Measurements from ENCODE around the gene CENPC. TPM values are rescaled to one million over a fixed set of nuclear protein-coding genes. Genes with fewer than 3 reads are reported as not detected.
A peak's percentile ranks its signal among the peaks of the same experiment; 100 is the strongest.
"Not testable (repeated sequence)": the region's sequence is repeated elsewhere in the genome, so short reads cannot be mapped to it uniquely, and the experiment has no call there.

Gene CENPC
- total RNA-seq, 1 experiment from 2014 or later: 36.4 TPM

GRCh38 chr4:67466751-67467150 is 78.6 kb downstream of the CENPC start:
- H3K4me3 ChIP-seq: no peak overlapping the region
- H3K9me3 ChIP-seq (replicated peaks): no peaks in the 10 kb centered on the region
- H3K27ac ChIP-seq: no peak overlapping the region
- no peaks in the 10 kb centered on the region for H3K4me1 ChIP-seq
- H3K36me3 ChIP-seq: peaks cover 8% of the 10 kb centered on the region; the same call in 1 of the 2 replicates
- no peak for DNase-seq
- no peaks in the 10 kb centered on the region for H3K27me3 ChIP-seq

- Histone ChIP-seq H3K27ac (no peak overlapping the region), H3K27me3 (no peaks in the 10 kb centered on the region), H3K4me3 (no peak overlapping the region), H3K9me3 (replicated peaks) (no peaks in the 10 kb centered on the region), H3K4me1 (no peaks in the 10 kb centered on the region), H3K36me3 (peaks cover 5% of the 10 kb centered on the region; the same call in 1 of the 2 replicates)
- DNase-seq: no peak
Observed at GRCh38 chr4:67465763-67466052, 79.6 kb downstream of the CENPC start.

- no peaks in the 10 kb centered on the region for H3K4me1 ChIP-seq
- H3K27me3 ChIP-seq: no peaks in the 10 kb centered on the region
- peaks cover 3% of the 10 kb centered on the region; the same call in 1 of the 2 replicates for H3K36me3 ChIP-seq
- no peaks in the 10 kb centered on the region for H3K9me3 ChIP-seq (replicated peaks)
- no peak overlapping the region for H3K4me3 ChIP-seq
- no peak overlapping the region for H3K27ac ChIP-seq
- peak in 1 of 2 experiments; percentile 16 for DNase-seq
Observed at GRCh38 chr4:67465032-67465762, 80.1 kb downstream of the CENPC start.

GRCh38 chr4:67460574-67460973 is 84.7 kb downstream of the CENPC start:
- H3K4me3 ChIP-seq: no peak overlapping the region
- no peak for DNase-seq
- H3K9me3 ChIP-seq (replicated peaks): 0 out of 2 replicates have a peak, but pooled peaks cover 3% of the 10 kb centered on the region
- no peak overlapping the region for H3K27ac ChIP-seq
- no peaks in the 10 kb centered on the region for H3K4me1 ChIP-seq
- H3K27me3 ChIP-seq: no peaks in the 10 kb centered on the region
- H3K36me3 ChIP-seq: no peaks in the 10 kb centered on the region

GRCh38 chr4:67459164-67459563 is 86.1 kb downstream of the CENPC start:
- Histone ChIP-seq H3K4me3 (no peak overlapping the region), H3K4me1 (no peaks in the 10 kb centered on the region), H3K27ac (no peak overlapping the region), H3K9me3 (replicated peaks) (0 out of 2 replicates have a peak, but pooled peaks cover 3% of the 10 kb centered on the region), H3K36me3 (no peaks in the 10 kb centered on the region), H3K27me3 (no peaks in the 10 kb centered on the region)
- peak in 1 of 2 experiments; percentile 13 for DNase-seq

GRCh38 chr4:67456577-67457196 is 88.6 kb downstream of the CENPC start:
- Histone ChIP-seq H3K9me3 (replicated peaks) (0 out of 2 replicates have a peak, but pooled peaks cover 3% of the 10 kb centered on the region), H3K4me3 (no peak overlapping the region), H3K36me3 (no peaks in the 10 kb centered on the region), H3K4me1 (no peaks in the 10 kb centered on the region), H3K27ac (no peak overlapping the region), H3K27me3 (no peaks in the 10 kb centered on the region)
- no peak for DNase-seq

GRCh38 chr4:67452846-67453205 is 92.5 kb downstream of the CENPC start:
- not testable (repeated sequence) for H3K36me3 ChIP-seq; H3K27ac ChIP-seq; H3K4me1 ChIP-seq; H3K9me3 ChIP-seq (replicated peaks); H3K27me3 ChIP-seq; H3K4me3 ChIP-seq; DNase-seq

- Histone ChIP-seq H3K4me3 (no peak overlapping the region), H3K27ac (no peak overlapping the region), H3K4me1 (no peaks in the 10 kb centered on the region), H3K9me3 (replicated peaks) (0 out of 2 replicates have a peak, but pooled peaks cover 4% of the 10 kb centered on the region), H3K27me3 (no peaks in the 10 kb centered on the region), H3K36me3 (no peaks in the 10 kb centered on the region)
- no peak for DNase-seq
Observed at GRCh38 chr4:67452100-67452845, 93.0 kb downstream of the CENPC start.

- Histone ChIP-seq H3K27me3 (no peaks in the 10 kb centered on the region), H3K36me3 (no peaks in the 10 kb centered on the region), H3K27ac (no peak overlapping the region), H3K4me1 (no peaks in the 10 kb centered on the region), H3K9me3 (replicated peaks) (0 out of 2 replicates have a peak, but pooled peaks cover 4% of the 10 kb centered on the region), H3K4me3 (no peak overlapping the region)
- no peak for DNase-seq
Observed at GRCh38 chr4:67451464-67451863, 93.8 kb downstream of the CENPC start.

GRCh38 chr4:67448621-67449020 is 96.7 kb downstream of the CENPC start:
- no peak for DNase-seq
- Histone ChIP-seq H3K27ac (no peak overlapping the region), H3K4me1 (no peaks in the 10 kb centered on the region), H3K4me3 (no peak overlapping the region), H3K27me3 (no peaks in the 10 kb centered on the region), H3K36me3 (no peaks in the 10 kb centered on the region), H3K9me3 (replicated peaks) (0 out of 2 replicates have a peak, but pooled peaks cover 4% of the 10 kb centered on the region)

- Histone ChIP-seq H3K4me3 (no peak overlapping the region), H3K27me3 (no peaks in the 10 kb centered on the region), H3K36me3 (no peaks in the 10 kb centered on the region), H3K27ac (no peak overlapping the region), H3K4me1 (no peaks in the 10 kb centered on the region), H3K9me3 (replicated peaks) (0 out of 2 replicates have a peak, but pooled peaks cover 4% of the 10 kb centered on the region)
- DNase-seq: no peak
Observed at GRCh38 chr4:67447873-67448272, 97.4 kb downstream of the CENPC start.

GRCh38 chr4:67446811-67447210 is 98.5 kb downstream of the CENPC start:
- H3K4me1 ChIP-seq: no peaks in the 10 kb centered on the region
- no peaks in the 10 kb centered on the region for H3K36me3 ChIP-seq
- no peak for DNase-seq
- H3K9me3 ChIP-seq (replicated peaks): 0 out of 2 replicates have a peak, but pooled peaks cover 4% of the 10 kb centered on the region
- no peak overlapping the region for H3K27ac ChIP-seq
- H3K4me3 ChIP-seq: no peak overlapping the region
- H3K27me3 ChIP-seq: no peaks in the 10 kb centered on the region

- not testable (repeated sequence) for H3K9me3 ChIP-seq (replicated peaks); H3K4me3 ChIP-seq; DNase-seq; H3K27me3 ChIP-seq; H3K27ac ChIP-seq; H3K4me1 ChIP-seq; H3K36me3 ChIP-seq
Observed at GRCh38 chr4:67445881-67446280, 99.4 kb downstream of the CENPC start.

GRCh38 chr4:67438975-67439374 is 106.3 kb downstream of the CENPC start:
- DNase-seq: no peak
- H3K9me3 ChIP-seq (replicated peaks): no peaks in the 10 kb centered on the region

More at GRCh38 chr4:67438975-67439374, 106.3 kb downstream of the CENPC start:
- Histone ChIP-seq H3K4me3 (no peak overlapping the region), H3K4me1 (peaks cover 5% of the 10 kb centered on the region; the same call in 1 of the 2 replicates), H3K27me3 (no peaks in the 10 kb centered on the region), H3K36me3 (no peaks in the 10 kb centered on the region), H3K27ac (no peak overlapping the region)
